Dedifferentiated amniotic fluid mesenchymal stem cell (primary cell): ENCODE results near the gene LRRN2.
"Not testable (repeated sequence)": the region's sequence is repeated elsewhere in the genome, so short reads cannot be mapped to it uniquely, and the experiment has no call there.

Experiments used
- DNase-seq: peaks from one replicate; pipeline ENCODE4 v3.0.0-alpha.2; 2016; ENCODE audit errors: extremely low spot score

The LRRN2 gene

GRCh38 chr1:204685236-204686006, at the start of gene LRRN2:
Gene LRRN2, minus strand, starts transcription at chr1:204685738. Its CDS starts 65,746 bp downstream, at chr1:204619992.
- no peak for DNase-seq

DNA sequence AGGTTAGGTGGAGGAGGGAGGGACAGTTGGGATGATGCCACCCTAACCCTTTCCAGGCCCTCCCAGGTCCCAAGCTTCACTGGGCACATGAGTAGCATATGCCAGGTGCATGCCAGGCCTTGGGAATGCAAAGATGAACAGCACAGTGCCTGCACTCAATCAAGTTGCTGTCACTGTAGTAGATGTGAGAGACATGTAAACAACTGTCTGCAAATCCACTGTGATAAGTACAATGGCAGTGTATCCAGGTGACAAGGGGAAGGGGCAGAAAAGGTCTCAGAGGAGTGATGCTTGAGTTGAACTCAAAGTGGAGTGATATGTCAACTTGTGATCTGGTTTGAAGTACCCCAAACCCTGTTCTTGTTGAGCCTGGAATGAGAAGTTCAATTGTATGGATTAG, 49.5 kb upstream of the LRRN2 start:
- DNase-seq = no peak

DNA sequence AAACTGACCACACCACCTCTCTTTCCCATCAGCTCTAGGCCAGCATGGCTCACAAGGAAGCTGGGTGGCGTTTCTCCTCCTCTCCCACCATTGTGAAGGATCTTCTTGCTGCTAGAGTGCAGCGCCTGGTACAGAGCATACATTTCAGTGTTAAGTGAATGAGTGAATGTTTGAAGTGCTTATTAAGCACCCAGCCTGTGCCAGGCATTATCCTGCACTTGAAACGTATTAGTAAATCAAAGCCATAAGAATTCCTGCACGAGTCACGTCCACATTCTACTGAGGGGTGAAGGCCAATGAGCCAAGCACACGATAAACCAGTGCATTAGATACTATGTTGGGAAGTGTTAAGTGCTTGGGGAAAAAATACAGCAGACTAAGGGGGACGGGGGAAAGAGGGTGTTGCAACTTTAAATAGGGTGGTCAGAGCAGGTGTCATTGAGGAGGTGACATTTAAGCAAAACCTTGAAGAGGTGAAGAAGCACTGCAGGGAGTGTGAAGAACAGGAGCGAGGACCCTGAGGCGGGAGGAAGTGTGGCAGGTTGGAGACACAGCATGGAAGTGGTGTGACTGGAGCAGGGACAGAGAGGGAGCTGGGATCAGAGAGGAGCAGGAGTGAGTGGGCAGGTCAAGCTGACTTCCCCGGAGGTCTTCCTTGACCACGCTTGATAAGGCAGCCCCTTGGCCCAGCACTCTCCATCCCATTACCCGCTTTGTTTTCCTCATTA, 48.5 kb upstream of the LRRN2 start:
- DNase-seq = no peak

DNA sequence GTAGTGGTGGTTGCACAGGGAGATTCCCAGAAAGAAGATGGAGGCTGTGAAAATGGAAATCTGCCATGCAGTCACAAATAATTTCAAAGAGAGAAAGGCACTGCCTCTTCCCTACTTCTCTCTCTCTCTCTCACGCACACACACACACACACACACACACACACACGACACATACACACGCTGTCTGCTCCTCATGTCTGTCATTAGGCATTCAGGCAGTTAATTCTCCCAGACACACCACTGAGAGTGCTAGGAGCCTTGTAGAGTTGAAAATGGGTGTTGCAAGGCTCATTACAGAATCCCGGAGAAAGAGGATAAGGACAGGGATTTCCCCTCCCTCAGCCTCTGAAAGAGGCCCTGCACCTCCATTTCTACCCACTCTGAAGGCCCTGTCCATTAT, 47.8 kb upstream of the LRRN2 start:
- no peak for DNase-seq

GRCh38 chr1:204731985-204732575, 46.5 kb upstream of the LRRN2 start:
- DNase-seq = no peak

DNA sequence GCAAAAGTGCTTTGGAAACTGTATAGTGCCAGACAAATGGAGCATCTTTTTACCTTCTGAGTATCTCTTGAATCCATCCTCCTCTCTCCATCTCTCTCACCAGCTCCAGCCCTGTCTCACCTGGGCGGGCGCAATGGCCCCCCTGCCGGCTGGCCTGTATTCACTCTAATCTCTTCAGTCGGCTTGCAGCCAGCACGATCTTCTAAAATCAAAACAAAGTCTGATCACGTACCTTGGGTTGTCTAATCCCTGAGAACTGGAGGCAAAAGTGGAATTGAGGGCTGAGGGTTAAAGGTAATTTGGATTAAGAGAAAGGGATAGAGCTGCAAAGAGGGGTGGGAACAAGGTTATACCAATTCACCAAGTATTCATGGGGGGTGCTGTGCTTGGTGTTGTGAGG, 46.0 kb upstream of the LRRN2 start:
- DNase-seq = no peak

GRCh38 chr1:204730826-204731459, 45.4 kb upstream of the LRRN2 start:
- no peak for DNase-seq

DNA sequence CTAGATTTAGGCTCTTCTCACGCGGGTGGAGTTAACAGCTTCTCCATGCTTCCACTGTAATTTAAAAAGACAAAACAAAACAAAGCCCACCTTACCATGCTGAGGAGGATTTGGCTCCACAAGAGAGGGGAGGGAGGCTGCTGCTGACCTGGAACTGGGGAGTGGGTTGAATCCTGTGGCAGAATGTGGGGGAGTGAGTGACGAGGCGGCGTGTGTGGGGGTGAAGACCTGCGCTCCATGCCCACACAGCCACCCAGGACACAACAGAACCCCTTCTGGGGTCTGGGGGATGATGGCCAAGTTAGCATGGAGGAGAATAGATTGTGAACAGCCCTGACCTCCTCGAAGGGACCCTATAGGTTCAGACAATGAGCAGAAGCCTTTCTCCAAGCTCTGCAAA, 44.0 kb upstream of the LRRN2 start:
- no peak for DNase-seq

DNA sequence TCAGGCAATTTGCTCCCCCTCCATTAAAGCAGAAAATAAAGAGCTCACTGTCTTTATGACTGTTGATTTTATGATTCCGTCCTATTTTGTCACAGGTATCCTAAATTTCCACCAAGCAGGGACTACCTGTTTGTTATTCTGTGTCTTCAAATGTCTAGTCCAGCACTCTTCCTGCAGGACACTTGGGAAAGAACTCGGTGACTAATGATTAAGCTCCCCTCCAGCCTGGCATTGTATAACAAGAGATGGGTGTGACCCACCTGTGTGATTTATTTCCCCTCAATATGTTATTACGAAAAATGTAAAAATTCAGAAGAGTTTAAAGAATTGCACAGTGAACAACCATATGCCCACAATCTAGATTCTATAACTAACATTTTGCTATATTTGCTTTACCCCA, 42.9 kb upstream of the LRRN2 start:
- DNase-seq = no peak

DNA sequence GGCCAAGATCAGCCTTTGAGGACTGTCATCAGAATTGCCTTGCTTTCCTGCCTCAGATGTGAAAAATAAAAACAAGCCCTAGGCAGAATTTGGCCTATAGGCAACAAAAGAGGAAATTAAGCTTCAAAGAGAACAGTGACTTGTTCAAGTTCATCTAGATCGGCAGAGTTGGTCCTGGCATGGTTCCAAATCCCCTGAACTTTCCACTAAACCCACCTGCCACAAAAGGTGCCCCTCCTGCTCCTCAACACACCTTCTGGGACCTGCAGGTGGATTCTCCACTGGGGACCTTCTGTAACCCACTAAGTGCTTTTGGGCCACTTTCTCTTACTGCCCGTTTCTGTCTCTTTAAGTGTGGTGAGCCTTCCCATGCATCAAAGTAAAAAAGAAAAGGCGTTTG, 42.5 kb upstream of the LRRN2 start:
- DNase-seq = no peak

- not testable (repeated sequence) for DNase-seq
These were observed 41.9 kb upstream of the LRRN2 start for GRCh38 chr1:204727438-204727837.

- no peak for DNase-seq
These were observed 40.9 kb upstream of the LRRN2 start for GRCh38 chr1:204726478-204726877.

- no peak for DNase-seq
These were observed 40.4 kb upstream of the LRRN2 start for GRCh38 chr1:204725821-204726448.

GRCh38 chr1:204723131-204723787, 37.7 kb upstream of the LRRN2 start:
- no peak for DNase-seq

- DNase-seq = no peak
These were observed 36.0 kb upstream of the LRRN2 start for GRCh38 chr1:204721373-204722055.

- DNase-seq = no peak
These were observed 31.1 kb upstream of the LRRN2 start for GRCh38 chr1:204716660-204717059.

DNA sequence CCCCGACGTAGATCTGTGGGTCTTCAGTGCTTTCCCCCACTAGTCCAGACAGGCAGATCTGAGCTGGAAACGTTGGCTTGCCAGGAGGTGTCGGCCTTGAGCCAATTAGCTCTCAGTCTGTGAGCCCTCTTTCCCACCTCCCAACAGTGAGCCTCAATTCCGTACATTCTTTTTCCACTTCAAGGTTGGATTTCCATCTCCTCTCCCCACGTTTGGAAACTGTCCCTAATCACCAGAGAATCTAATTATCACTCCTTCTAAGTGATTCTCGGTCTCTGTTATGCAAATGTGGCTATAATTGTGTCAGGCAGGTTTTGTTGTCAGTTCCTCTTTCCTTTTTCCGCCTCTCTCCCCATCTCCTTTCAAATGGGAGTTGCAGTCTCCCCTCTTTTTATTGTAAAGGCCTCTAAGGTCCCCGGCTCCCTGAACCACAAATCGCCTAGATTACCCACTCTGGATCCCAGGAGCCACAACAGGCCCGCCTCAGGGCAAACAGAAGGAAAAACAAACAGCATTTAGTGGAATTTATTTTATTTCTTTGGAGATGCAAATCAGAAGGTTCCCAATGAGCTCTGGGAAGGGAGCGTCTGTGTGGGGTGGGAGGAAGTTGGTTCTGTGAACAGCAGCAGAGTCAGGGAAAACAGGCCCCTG, 29.4 kb upstream of the LRRN2 start:
- no peak for DNase-seq

- no peak for DNase-seq
These were observed 28.8 kb upstream of the LRRN2 start for GRCh38 chr1:204714194-204714860.

- DNase-seq = no peak
These were observed 28.0 kb upstream of the LRRN2 start for GRCh38 chr1:204713541-204713940.
